OCI-LY1 (cell line): Measurements from ENCODE around the gene DPRX.

Experiments used
- EZH2 ChIP-seq: fragments of 200-600 bp; sonication (generic), shearing (Covaris generic); IDR thresholded peaks from 2 replicates; pipeline ENCODE4 v1.8.0; 2017; ENCODE audit warnings: borderline replicate concordance, mixed run types, mild to moderate bottlenecking, antibody characterized with exemption, low read length, moderate library complexity, mixed read lengths
- TF ChIP-seq, protein P1 (sequence below): fragments of 200-600 bp; sonication (generic), shearing (Covaris generic); IDR thresholded peaks from 2 replicates; pipeline ENCODE4 v1.5.1; 2017; ENCODE audit warnings: mild to moderate bottlenecking, antibody characterized with exemption, low read length, moderate library complexity, mixed read lengths

DNA sequence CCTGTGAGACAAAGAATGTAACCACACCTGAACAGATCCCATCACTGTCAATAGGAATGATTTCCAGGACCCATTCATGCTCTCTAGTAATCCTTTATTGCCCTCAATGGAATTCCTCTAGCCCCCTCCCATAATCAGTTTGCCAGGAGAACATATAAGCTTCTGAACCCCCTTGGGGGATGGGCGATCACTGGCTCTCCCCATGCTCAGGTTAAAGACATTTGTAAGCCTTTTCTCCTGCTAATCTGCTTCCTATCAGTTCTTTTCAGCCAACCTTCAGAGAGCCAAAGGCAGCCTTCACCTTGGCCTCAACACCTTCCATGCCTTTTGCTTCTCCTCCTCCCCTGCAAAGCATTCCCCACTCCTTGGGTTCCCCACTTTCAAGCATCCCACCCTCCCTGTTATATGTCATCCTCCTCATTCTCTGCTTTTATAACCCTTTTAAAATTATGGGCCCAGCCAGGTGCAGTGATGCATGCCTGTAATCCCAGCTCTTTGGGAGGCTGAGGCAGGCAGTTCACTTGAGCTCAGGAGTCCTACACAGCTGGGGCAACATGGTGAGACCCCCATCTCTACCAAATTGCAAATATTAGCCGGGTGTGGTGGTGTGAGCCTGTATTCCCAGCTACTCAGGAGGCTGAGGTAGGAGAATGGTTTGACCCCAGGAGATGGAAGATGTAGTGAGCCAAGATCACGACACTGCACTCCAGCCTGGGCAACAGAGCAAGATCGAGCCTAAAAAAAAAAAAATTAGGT is 12.4 kb downstream of the DPRX start:
- TF ChIP-seq, protein P1, sequence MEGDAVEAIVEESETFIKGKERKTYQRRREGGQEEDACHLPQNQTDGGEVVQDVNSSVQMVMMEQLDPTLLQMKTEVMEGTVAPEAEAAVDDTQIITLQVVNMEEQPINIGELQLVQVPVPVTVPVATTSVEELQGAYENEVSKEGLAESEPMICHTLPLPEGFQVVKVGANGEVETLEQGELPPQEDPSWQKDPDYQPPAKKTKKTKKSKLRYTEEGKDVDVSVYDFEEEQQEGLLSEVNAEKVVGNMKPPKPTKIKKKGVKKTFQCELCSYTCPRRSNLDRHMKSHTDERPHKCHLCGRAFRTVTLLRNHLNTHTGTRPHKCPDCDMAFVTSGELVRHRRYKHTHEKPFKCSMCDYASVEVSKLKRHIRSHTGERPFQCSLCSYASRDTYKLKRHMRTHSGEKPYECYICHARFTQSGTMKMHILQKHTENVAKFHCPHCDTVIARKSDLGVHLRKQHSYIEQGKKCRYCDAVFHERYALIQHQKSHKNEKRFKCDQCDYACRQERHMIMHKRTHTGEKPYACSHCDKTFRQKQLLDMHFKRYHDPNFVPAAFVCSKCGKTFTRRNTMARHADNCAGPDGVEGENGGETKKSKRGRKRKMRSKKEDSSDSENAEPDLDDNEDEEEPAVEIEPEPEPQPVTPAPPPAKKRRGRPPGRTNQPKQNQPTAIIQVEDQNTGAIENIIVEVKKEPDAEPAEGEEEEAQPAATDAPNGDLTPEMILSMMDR = no peak
- no peak for TF ChIP-seq EZH2
